GM06990 (cell line): ENCODE measurements around the gene GSK3A.
A peak's percentile ranks its signal among the peaks of the same experiment; 100 is the strongest.

Experiments used
- DNase-seq: peaks from one replicate; pipeline ENCODE4 v3.0.0-alpha.2; 2011; ENCODE audit not compliant: insufficient read length; ENCODE audit errors: extremely low read depth
- H3K27me3 ChIP-seq: replicated peaks from 2 replicates; pipeline ENCODE4 v1.6.0; 2011; ENCODE audit warnings: low read length; ENCODE audit not compliant: control insufficient read depth, insufficient read depth
- H3K36me3 ChIP-seq: 2 replicates; pipeline ENCODE4 v1.5.1; 2011; ENCODE audit warnings: low read length; ENCODE audit not compliant: control insufficient read depth, insufficient read depth
- H3K4me3 ChIP-seq: replicated peaks from 2 replicates; pipeline ENCODE4 v1.5.1; 2011; ENCODE audit warnings: low read depth, mild to moderate bottlenecking, control low read depth, low read length
- CTCF ChIP-seq: IDR thresholded peaks from 2 replicates; pipeline ENCODE4 v1.5.1; 2011; ENCODE audit warnings: low read length, control low read depth, mild to moderate bottlenecking, inconsistent platforms; ENCODE audit not compliant: insufficient read depth, poor library complexity, severe bottlenecking

GSK3A gene

DNA sequence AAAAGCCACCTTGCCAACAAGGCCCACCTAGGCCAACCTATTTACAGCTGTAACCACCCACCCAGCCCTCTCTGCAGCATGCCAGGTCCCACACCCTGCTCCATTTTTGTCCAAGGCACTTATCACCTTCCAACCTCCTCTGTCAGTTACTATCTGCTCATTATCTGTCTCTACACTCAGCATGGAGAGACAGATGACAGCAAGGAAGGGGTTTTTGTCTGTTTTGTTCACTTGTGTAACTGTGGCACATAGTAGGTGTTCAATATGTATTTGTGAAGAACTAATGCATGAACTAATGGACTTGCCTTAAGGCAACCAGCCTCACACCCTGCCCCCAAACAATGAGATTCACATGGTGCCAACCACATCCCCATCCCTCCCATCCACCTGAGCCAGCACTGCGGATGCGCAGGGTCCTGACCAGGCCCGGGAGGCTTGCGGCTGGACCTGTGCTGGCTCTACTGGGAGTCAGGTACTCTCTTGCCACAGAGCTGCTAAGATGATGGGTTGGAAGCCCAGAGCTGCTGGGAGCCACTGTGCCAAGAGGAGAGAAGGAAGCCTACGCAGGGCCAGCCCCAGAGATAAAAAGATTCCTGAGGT, 42.2 kb downstream of the GSK3A start:
- no peak for DNase-seq
- Histone ChIP-seq H3K27me3 (no peaks in the 10 kb centered on the region), H3K36me3 (peaks cover 27% of the 10 kb centered on the region), H3K4me3 (peak overlapping the region; percentile 33)
- no peak for TF ChIP-seq CTCF

GRCh38 chr19:42199440-42200115, 42.8 kb downstream of the GSK3A start:
- Histone ChIP-seq H3K36me3 (peaks cover 24% of the 10 kb centered on the region), H3K4me3 (peak overlapping the region; percentile 33), H3K27me3 (no peaks in the 10 kb centered on the region)
- peak; percentile 88 for DNase-seq
- peak; percentile 48 for TF ChIP-seq CTCF

DNA sequence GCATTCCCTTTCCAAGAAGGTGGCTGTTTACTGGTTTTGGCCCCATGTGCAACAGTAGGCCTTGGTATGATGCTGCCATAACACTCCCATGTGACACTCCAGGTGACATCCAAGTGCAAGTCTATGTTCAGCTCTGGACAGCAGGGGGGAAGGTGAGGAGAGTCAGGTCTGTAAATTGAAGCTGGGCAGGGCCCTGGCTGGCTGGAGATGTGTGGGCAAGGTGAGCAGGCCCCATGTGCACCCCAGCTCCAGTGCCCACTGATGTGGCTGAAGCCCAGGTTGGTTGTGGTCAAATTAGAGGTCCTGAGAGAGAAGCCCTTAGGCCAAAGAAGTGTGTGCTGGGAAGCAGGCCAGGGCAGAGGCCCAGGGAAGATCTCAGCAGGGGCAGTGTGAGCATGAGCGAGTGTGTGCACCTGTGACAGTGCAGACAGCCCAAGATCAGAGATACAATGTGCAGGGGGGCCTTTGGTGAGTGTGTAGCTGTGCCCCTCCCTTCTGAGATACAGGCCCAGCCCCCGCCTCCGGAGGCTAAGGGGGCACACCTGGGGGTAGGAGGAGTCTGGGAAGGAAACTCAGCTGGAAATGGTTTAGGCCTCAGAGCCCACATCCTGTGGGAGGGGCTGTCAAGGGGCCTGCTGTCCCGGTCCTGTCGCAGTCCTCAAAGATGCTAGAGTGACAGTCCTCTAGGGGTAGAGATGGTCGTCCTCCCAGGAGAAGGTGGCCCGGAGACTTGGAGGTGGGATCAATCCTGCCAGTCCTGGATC, 43.5 kb downstream of the GSK3A start:
- Histone ChIP-seq H3K27me3 (no peaks in the 10 kb centered on the region), H3K36me3 (peaks cover 19% of the 10 kb centered on the region), H3K4me3 (peak overlapping the region; percentile 33)
- peak; percentile 74 for DNase-seq
- TF ChIP-seq CTCF: no peak

DNA sequence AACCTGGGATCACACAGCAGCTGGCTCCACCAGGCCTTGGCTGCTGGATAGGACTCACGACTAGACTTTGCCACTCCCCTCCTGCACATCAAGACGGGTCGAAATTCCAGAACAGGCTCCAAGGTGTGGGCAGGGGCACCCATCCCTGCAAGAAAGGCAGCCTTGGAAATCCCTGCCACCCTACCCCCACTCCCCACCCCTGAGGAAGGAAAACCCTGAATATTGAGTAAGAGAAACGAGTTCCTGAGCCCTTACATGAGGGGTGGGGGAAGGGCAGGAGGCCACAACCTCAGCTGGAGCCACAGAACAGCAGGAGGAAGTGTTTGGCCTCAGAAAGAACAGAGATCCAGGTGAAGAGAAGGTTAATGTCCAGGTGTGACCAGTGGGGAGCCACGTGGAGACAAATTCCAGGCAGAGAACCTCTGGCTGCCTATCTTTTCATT, 45.0 kb downstream of the GSK3A start:
- Histone ChIP-seq H3K36me3 (peaks cover 10% of the 10 kb centered on the region), H3K27me3 (no peaks in the 10 kb centered on the region), H3K4me3 (no peak overlapping the region)
- TF ChIP-seq CTCF: no peak
- DNase-seq: no peak

DNA sequence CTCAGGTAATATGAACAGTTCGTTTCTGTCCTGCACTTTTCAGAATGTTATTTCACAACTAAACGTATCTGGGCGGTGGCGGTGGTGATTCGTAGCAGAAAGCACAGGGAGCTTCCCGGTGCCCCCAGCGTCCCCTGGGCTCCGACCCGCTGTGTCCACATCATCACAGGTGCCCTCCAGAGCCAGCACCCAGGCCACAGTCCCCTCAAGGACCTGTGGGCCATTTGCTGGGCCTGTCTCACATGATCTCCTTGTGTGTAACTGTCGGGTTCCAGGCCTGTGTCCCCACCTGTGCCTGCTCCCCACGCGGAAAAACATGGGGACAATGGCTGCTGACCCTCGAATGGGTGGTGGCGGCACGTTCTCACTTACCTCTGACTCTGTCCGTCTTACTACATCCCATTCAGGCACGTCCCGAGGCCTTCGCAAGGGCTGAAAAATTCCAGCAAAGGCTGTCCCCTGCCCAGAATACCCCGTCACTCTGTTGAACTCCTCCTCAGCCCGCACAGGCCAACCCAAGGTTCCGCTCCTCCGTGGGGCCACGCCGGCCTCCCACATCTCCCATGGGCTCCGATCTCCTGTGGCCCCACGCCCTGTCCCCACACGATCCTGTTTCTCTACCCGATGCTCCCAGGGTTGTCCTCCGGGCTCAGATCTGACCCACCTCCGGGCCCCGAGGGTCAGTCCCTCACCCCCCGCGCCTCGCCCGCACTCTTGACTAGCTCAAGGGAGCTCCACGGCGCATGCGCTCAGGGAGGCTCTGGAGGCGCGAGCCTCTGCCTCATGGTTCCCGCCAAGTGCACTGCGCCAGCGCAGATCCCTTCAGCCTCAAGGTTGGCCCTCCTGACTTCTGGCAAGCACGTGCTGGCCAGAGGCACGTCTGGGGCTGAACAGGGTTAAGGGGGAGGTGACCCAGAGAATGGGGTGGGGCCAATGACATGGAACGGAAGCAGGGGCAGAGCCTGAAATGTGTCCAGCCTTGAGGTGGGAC, 46.1 kb downstream of the GSK3A start:
- Histone ChIP-seq H3K27me3 (no peaks in the 10 kb centered on the region), H3K4me3 (no peak overlapping the region), H3K36me3 (peaks cover 10% of the 10 kb centered on the region)
- DNase-seq: no peak
- no peak for TF ChIP-seq CTCF
